PFSK-1 (cell line): ENCODE results near the gene OPTC.

Source experiments
- FOXP2 ChIP-seq: optimal IDR thresholded peaks from 2 replicates; pipeline ENCODE3; 2011; ENCODE audit warnings: borderline replicate concordance, control low read depth, inconsistent platforms; ENCODE audit not compliant: insufficient read depth; ENCODE audit errors: extremely low read length, extremely low read depth
- POLR2AphosphoS5 ChIP-seq: IDR thresholded peaks from 2 replicates; pipeline ENCODE4 v1.6.1; 2012; ENCODE audit warnings: low read depth, mild to moderate bottlenecking, control low read depth, low read length, moderate library complexity
- REST ChIP-seq, 2 experiments: IDR thresholded peaks; 2 replicates each; pipeline versions ENCODE4 v1.6.1 to v1.8.0; 2011 to 2012; ENCODE audit warnings: low read depth in 2 of 2, low read length in 2 of 2, control low read depth in 1 of 2, inconsistent platforms in 1 of 2, mild to moderate bottlenecking in 1 of 2, moderate library complexity in 1 of 2; ENCODE audit not compliant: insufficient read depth in 1 of 2
- TAF1 ChIP-seq: IDR thresholded peaks from 2 replicates; pipeline ENCODE4 v1.6.1; 2012; ENCODE audit warnings: low read length, control low read depth, borderline replicate concordance; ENCODE audit not compliant: insufficient read depth

GRCh38 chr1:203544485-203544884 lies 50.5 kb downstream of the OPTC start:
- TF ChIP-seq FOXP2 (no peak), REST (IDR thresholded peaks at IDR 0.05; ENCODE audit: insufficient read depth in 1 of 2, low read depth in 2 of 2, low read length in 2 of 2) (no peak), POLR2AphosphoS5 (no peak), TAF1 (no peak)
